Measurements from ENCODE around the gene SORT1.

DNA sequence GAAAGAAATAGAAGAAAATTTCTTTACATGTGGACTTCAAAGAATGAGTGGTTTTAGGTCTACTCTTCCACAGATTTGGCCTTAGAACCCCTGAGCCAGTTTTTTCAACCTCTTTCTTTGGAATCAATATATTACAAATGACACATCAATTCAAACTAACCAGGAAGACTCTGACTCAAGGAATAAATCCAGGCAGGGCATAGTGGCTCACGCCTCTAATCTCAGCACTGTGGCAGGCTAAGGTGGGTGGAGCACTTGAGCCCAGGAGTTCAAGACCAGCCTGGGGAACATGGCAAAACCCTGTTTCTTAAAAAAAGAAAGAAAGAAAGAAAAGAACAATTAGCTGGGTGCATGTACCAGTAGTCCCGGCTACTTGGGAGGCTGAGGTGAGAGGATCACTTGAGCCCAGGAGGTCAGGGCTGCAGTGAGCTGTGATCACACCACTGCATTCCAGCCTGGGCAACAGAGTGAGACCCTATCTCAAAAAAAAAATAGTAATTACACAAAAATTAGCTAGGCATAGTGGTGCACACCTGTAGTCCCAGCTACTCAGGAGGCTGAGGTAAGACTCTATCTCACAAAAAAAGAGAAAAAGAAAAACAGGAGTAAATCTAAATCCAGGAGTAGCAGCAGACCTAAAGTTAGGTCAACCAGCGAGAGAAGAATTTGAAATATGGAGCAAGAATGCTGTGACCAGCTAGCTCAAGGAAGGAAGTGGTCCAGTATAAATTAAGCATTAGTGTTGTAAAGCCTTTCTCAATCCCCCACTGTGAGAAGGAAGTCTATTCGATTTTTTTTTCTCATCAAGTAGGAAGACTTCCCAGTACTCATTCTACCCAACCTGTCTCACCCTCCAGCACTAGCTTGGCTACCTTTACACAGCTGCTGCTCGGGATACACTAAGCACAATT, 1.9 kb downstream of the SORT1 start:
- no peak for TF ChIP-seq POLR2AphosphoS5 (IDR thresholded peaks at IDR 0.05; ENCODE audit: borderline replicate concordance, low read depth, low read length)
- no peak for TF ChIP-seq EZH2 (IDR thresholded peaks at IDR 0.05)
